ENCODE results near the gene DCAF7. TPM values are rescaled to one million over a fixed set of nuclear protein-coding genes. Genes with fewer than 3 reads are reported as not detected.

Gene DCAF7
- total RNA-seq, 1 experiment from 2014 or later, result 91.5 TPM

DNA sequence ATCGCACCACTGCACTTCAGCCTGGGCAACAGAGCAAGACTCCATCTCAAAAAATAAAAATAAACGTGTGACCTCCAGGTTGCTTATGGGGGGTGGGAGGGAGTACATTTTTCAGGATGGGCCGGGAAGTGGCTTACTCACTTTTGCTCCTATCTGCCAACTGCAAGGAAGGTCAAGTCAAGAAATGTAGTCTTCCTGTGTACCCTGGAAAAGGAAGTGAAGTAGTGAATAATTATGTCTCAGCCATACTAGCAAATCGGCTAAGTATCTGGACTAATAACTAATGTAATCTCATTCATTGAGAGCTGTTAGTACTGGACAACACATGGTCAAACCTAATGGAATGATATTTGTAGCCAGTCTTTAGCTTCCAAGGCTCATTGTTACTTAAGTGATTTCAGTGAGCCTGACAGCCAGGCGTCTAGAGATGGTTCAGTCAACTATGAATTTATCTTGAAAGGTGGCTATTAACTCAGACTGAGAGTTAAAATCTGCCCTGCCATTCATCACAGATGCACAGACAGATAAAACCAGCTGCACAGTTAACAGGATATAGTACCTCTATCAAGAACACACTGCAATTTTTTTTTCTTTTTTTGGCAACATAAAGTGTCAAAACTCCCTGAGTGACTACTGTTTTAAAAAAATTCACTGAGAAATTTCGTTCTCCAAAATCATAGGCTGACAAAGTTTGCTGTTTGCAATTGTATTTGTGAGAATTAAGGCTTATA is 46.7 kb downstream of the DCAF7 start:
- no peak overlapping the region for H3K27ac Mint-ChIP-seq

DNA sequence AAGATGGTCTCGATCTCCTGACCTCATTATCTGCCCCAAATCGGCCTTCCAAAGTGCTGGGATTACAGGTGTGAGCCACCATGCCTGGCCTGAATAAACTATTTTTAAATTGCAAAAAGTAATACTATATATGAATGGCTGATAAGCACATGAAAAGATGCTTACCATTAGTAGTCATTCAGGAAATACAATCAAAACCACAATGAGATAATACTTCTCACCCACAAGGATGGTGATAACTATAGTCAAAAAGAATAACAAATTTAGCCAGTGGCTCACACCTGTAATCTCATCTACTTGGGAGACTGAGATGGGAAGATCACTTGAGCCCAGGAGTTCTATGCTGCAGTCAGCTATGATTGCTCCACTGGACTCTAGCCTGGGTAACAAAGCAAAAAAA is 48.0 kb downstream of the DCAF7 start:
- POLR2A ChIA-PET, result no interaction called here
- no peaks in the 10 kb centered on the region for H3K27me3 Mint-ChIP-seq (ENCODE audit: low read depth)
- DNase-seq (ENCODE audit: low spot score) (no peak), ATAC-seq (no peak)
- CTCF ChIA-PET, result interaction anchor here (0.6 kb wide), 1 partner anchor 13 kb away, joined by 4 read pairs; no protein-coding TSS in a partner anchor
- H3K36me3 Mint-ChIP-seq, result 0 out of 2 replicates have a peak, but pooled peaks cover 3% of the 10 kb centered on the region
- H3K9me3 Mint-ChIP-seq, result no peaks in the 10 kb centered on the region
- no peak overlapping the region for H3K27ac Mint-ChIP-seq
- H3K4me1 Mint-ChIP-seq, result peaks cover 9% of the 10 kb centered on the region
- no peak overlapping the region for H3K4me3 Mint-ChIP-seq
- TF ChIP-seq MYBL2 (CRISPR knock-in tag; IDR thresholded peaks at IDR 0.05), result no peak
- no peak for TF ChIP-seq GABPB1 (CRISPR knock-in tag; IDR thresholded peaks at IDR 0.05)
- no peak for TF ChIP-seq ETV6 (CRISPR knock-in tag; IDR thresholded peaks at IDR 0.05)
- TF ChIP-seq ZNF671 (CRISPR knock-in tag; IDR thresholded peaks at IDR 0.05), result no peak
- no peak for TF ChIP-seq GTF2I (CRISPR knock-in tag; conservative IDR thresholded peaks at IDR 0.05)
- TF ChIP-seq JUN (CRISPR knock-in tag; IDR thresholded peaks at IDR 0.05), result no peak
- no peak for TF ChIP-seq NR3C1 (CRISPR knock-in tag; conservative IDR thresholded peaks at IDR 0.05; ENCODE audit: low read depth)
- no peak for TF ChIP-seq IRF2 (CRISPR knock-in tag; IDR thresholded peaks at IDR 0.05; ENCODE audit: borderline replicate concordance, low read depth)
- TF ChIP-seq, protein P1, sequence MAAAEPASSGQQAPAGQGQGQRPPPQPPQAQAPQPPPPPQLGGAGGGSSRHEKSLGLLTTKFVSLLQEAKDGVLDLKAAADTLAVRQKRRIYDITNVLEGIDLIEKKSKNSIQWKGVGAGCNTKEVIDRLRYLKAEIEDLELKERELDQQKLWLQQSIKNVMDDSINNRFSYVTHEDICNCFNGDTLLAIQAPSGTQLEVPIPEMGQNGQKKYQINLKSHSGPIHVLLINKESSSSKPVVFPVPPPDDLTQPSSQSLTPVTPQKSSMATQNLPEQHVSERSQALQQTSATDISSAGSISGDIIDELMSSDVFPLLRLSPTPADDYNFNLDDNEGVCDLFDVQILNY (CRISPR knock-in tag; IDR thresholded peaks at IDR 0.05), result no peak
- TF ChIP-seq ZNF423 (CRISPR knock-in tag; IDR thresholded peaks at IDR 0.05), result no peak
- no peak for TF ChIP-seq NFYB (CRISPR knock-in tag; conservative IDR thresholded peaks at IDR 0.05; ENCODE audit: low read depth)
- TF ChIP-seq ZNF121 (CRISPR knock-in tag; IDR thresholded peaks at IDR 0.05), result no peak
- TF ChIP-seq NFATC4 (CRISPR knock-in tag; IDR thresholded peaks at IDR 0.05), result no peak

More for the DNA sequence above, 46.7 kb downstream of the DCAF7 start:
- POLR2A ChIA-PET, result no interaction called here
- CTCF ChIA-PET, result interaction anchor here (1.1 to 1.5 kb wide), 2 partner anchors 15 to 171 kb away, joined by 3 to 5 read pairs; no protein-coding TSS in a partner anchor
- DNase-seq (ENCODE audit: low spot score) (no peak), ATAC-seq (no peak)
- H3K9me3 Mint-ChIP-seq, result no peaks in the 10 kb centered on the region
- H3K4me1 Mint-ChIP-seq, result peaks cover 9% of the 10 kb centered on the region
- no peak for TF ChIP-seq ZBTB21 (CRISPR knock-in tag; IDR thresholded peaks at IDR 0.05; ENCODE audit: borderline replicate concordance)
- H3K36me3 Mint-ChIP-seq, result 0 out of 2 replicates have a peak, but pooled peaks cover 3% of the 10 kb centered on the region
- no peak overlapping the region for H3K4me3 Mint-ChIP-seq
- H3K27me3 Mint-ChIP-seq (ENCODE audit: low read depth), result no peaks in the 10 kb centered on the region

DNA sequence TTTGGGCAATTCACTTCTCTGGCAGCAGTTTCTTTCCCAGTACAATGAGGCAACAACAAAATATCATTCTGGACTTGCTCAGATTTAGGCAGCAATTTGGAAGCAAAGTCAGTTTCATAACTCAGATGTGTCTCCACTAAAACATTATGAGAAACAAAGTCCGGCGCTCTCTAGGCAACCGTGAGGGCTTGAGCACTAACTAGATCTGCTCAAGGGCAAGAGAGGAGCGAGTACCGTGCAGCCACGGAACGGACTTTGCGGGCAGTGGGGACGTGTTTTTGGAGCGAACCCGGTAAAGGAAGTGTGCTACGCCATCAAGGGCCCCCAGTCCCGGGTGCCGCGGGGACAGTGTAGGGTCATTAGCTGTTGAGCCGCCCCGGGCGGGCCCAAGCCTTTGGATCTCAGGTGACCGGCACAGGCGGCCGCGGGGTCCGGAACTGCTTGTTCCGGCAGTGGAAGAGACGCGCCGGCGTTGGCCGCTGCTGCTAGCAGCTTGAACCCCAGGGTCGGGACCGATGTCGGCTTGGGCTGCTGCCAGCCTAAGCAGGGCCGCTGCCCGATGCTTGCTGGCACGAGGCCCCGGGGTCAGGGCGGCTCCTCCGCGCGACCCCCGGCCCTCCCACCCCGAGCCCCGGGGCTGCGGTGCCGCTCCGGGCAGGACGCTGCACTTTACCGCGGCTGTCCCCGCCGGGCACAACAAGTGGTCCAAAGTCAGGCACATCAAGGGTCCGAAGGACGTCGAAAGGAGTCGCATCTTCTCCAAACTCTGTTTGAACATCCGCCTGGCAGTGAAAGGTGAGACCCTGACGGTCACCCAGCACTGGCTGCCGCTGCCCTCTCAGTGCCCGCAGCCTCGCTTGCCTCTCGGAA is 50.5 kb downstream of the DCAF7 start, which contains the start of gene TACO1:
Gene TACO1 (plus strand): TSS at position 327 of the 870 bp plus-strand sequence. CDS start 189 bp downstream, at position 516.
- Mint-ChIP-seq H3K27ac (peak within 1 kb of the TSS; percentile 89), H3K4me1 (peaks cover 9% of the 10 kb centered on the region), H3K27me3 (ENCODE audit: low read depth) (no peaks in the 10 kb centered on the region), H3K4me3 (peak within 1 kb of the TSS; percentile 84), H3K36me3 (peaks cover 13% of the 10 kb centered on the region), H3K9me3 (no peaks in the 10 kb centered on the region)
- POLR2A ChIA-PET, result interaction anchor here (1.1 kb wide), 1 partner anchor 15 kb away, joined by 3 read pairs; no protein-coding TSS in a partner anchor
- CTCF ChIA-PET, result interaction anchor here (1.1 to 4.8 kb wide), 7 partner anchors 11 to 194 kb away, joined by 3 to 30 read pairs (median 4); partner anchors contain the start of gene MAP3K3
- DNase-seq (ENCODE audit: low spot score) (peak; percentile 83), ATAC-seq (peak; percentile 96)
- TF ChIP-seq EMX1 (CRISPR knock-in tag; IDR thresholded peaks at IDR 0.05) (no peak), CREB1 (CRISPR knock-in tag; IDR thresholded peaks at IDR 0.05) (0 out of 2 replicates have a peak, but pooled peaks have one; percentile 51), TEAD1 (CRISPR knock-in tag; IDR thresholded peaks at IDR 0.05) (peak; percentile 82), GABPB1 (CRISPR knock-in tag; IDR thresholded peaks at IDR 0.05) (peak; percentile 96), MYBL2 (CRISPR knock-in tag; IDR thresholded peaks at IDR 0.05) (peak; percentile 49; the same call in 1 of the 2 replicates), SP1 (CRISPR knock-in tag; conservative IDR thresholded peaks at IDR 0.05) (peak; percentile 75), ELF4 (CRISPR knock-in tag; IDR thresholded peaks at IDR 0.05; ENCODE audit: low read depth) (no peak)
- TF ChIP-seq, protein P2, sequence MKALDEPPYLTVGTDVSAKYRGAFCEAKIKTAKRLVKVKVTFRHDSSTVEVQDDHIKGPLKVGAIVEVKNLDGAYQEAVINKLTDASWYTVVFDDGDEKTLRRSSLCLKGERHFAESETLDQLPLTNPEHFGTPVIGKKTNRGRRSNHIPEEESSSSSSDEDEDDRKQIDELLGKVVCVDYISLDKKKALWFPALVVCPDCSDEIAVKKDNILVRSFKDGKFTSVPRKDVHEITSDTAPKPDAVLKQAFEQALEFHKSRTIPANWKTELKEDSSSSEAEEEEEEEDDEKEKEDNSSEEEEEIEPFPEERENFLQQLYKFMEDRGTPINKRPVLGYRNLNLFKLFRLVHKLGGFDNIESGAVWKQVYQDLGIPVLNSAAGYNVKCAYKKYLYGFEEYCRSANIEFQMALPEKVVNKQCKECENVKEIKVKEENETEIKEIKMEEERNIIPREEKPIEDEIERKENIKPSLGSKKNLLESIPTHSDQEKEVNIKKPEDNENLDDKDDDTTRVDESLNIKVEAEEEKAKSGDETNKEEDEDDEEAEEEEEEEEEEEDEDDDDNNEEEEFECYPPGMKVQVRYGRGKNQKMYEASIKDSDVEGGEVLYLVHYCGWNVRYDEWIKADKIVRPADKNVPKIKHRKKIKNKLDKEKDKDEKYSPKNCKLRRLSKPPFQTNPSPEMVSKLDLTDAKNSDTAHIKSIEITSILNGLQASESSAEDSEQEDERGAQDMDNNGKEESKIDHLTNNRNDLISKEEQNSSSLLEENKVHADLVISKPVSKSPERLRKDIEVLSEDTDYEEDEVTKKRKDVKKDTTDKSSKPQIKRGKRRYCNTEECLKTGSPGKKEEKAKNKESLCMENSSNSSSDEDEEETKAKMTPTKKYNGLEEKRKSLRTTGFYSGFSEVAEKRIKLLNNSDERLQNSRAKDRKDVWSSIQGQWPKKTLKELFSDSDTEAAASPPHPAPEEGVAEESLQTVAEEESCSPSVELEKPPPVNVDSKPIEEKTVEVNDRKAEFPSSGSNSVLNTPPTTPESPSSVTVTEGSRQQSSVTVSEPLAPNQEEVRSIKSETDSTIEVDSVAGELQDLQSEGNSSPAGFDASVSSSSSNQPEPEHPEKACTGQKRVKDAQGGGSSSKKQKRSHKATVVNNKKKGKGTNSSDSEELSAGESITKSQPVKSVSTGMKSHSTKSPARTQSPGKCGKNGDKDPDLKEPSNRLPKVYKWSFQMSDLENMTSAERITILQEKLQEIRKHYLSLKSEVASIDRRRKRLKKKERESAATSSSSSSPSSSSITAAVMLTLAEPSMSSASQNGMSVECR (CRISPR knock-in tag; IDR thresholded peaks at IDR 0.05; ENCODE audit: borderline replicate concordance), result peak; percentile 64; the same call in 1 of the 2 replicates
- TF ChIP-seq, protein P3, sequence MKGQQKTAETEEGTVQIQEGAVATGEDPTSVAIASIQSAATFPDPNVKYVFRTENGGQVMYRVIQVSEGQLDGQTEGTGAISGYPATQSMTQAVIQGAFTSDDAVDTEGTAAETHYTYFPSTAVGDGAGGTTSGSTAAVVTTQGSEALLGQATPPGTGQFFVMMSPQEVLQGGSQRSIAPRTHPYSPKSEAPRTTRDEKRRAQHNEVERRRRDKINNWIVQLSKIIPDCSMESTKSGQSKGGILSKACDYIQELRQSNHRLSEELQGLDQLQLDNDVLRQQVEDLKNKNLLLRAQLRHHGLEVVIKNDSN (CRISPR knock-in tag; IDR thresholded peaks at IDR 0.05), result 0 out of 2 replicates have a peak, but pooled peaks have one; percentile 15
- TF ChIP-seq, protein P4, sequence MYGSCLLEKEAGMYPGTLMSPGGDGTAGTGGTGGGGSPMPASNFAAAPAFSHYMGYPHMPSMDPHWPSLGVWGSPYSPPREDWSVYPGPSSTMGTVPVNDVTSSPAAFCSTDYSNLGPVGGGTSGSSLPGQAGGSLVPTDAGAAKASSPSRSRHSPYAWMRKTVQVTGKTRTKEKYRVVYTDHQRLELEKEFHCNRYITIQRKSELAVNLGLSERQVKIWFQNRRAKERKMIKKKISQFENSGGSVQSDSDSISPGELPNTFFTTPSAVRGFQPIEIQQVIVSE (CRISPR knock-in tag; IDR thresholded peaks at IDR 0.05; ENCODE audit: borderline replicate concordance), result no peak
- TF ChIP-seq, protein P5, sequence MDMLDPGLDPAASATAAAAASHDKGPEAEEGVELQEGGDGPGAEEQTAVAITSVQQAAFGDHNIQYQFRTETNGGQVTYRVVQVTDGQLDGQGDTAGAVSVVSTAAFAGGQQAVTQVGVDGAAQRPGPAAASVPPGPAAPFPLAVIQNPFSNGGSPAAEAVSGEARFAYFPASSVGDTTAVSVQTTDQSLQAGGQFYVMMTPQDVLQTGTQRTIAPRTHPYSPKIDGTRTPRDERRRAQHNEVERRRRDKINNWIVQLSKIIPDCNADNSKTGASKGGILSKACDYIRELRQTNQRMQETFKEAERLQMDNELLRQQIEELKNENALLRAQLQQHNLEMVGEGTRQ (CRISPR knock-in tag; IDR thresholded peaks at IDR 0.05), result no peak

Data from WTC11 (cell line).